SK-N-SH treated with all-trans-retinoic acid at 6 μM for 48 hours (cell line): ENCODE results near the gene CAB39L.

Experiments used
- ATAC-seq: fragments of 200-7000 bp; cut with Tn5 transposase; 3 replicates; pipeline ENCODE4 v1.9.1; 2020; ENCODE audit warnings: mild to moderate bottlenecking, moderate library complexity
- ARNTL ChIP-seq: fragments of 450-650 bp; formaldehyde crosslinking; IDR thresholded peaks from 2 replicates; pipeline ENCODE4 v1.5.0; 2020; ENCODE audit warnings: low read depth, mild to moderate bottlenecking, moderate library complexity, borderline replicate concordance
- BACH2 ChIP-seq: fragments of 250-450 bp; sonication (Bioruptor Pico); IDR thresholded peaks from 2 replicates; pipeline ENCODE4 v1.9.0; 2021; ENCODE audit warnings: mild to moderate bottlenecking, borderline replicate concordance
- ESRRG ChIP-seq: fragments of 250-450 bp; sonication (Bioruptor Pico); IDR thresholded peaks from 2 replicates; pipeline ENCODE4 v1.6.1; 2021; ENCODE audit warnings: mild to moderate bottlenecking
- GLIS3 ChIP-seq: fragments of 250-450 bp; sonication (Bioruptor Pico); IDR thresholded peaks from 2 replicates; pipeline ENCODE4 v1.5.0; 2020; ENCODE audit warnings: mild to moderate bottlenecking, moderate library complexity
- ISL1 ChIP-seq: fragments of 250-450 bp; sonication (Bioruptor Pico); IDR thresholded peaks from 2 replicates; pipeline ENCODE4 v2.1.2; 2022; ENCODE audit warnings: mild to moderate bottlenecking, moderate library complexity
- OSR1 ChIP-seq: fragments of 250-450 bp; sonication (Bioruptor Pico); IDR thresholded peaks from 2 replicates; pipeline ENCODE4 v1.8.0; 2022; ENCODE audit warnings: moderate library complexity, mild to moderate bottlenecking, inconsistent platforms
- PATZ1 ChIP-seq: fragments of 250-450 bp; sonication (Bioruptor Pico); IDR thresholded peaks from 2 replicates; pipeline ENCODE4 v1.8.0; 2020; ENCODE audit warnings: mild to moderate bottlenecking, moderate library complexity, borderline replicate concordance
- PPARA ChIP-seq: fragments of 250-450 bp; sonication (Bioruptor Pico); IDR thresholded peaks from 2 replicates; pipeline ENCODE4 v1.5.0; 2020; ENCODE audit warnings: mild to moderate bottlenecking, borderline replicate concordance
- SNAI2 ChIP-seq: fragments of 250-450 bp; sonication (Bioruptor Pico); IDR thresholded peaks from 2 replicates; pipeline ENCODE4 v1.5.0; 2020; ENCODE audit warnings: mild to moderate bottlenecking, moderate library complexity
- ZC3H10 ChIP-seq: fragments of 250-450 bp; sonication (Bioruptor Pico); IDR thresholded peaks from 2 replicates; pipeline ENCODE4 v1.5.1; 2021; ENCODE audit warnings: mild to moderate bottlenecking, moderate library complexity
- ZFP3 ChIP-seq: fragments of 250-450 bp; sonication (Bioruptor Pico); IDR thresholded peaks from 2 replicates; pipeline ENCODE4 v1.5.0; 2020; ENCODE audit warnings: mild to moderate bottlenecking, moderate library complexity
- ZFP30 ChIP-seq: fragments of 450-650 bp; formaldehyde crosslinking; IDR thresholded peaks from 2 replicates; pipeline ENCODE4 v1.5.0; 2022; ENCODE audit warnings: mild to moderate bottlenecking, moderate library complexity
- ZNF565 ChIP-seq: fragments of 450-650 bp; formaldehyde crosslinking; conservative IDR thresholded peaks from 2 replicates; pipeline ENCODE4 v1.5.0; 2020; ENCODE audit warnings: low read depth, mild to moderate bottlenecking, moderate library complexity
- ZNF70 ChIP-seq: fragments of 450-650 bp; formaldehyde crosslinking; IDR thresholded peaks from 2 replicates; pipeline ENCODE4 v1.5.0; 2020; ENCODE audit warnings: mild to moderate bottlenecking, moderate library complexity
- ZNF8 ChIP-seq: fragments of 450-650 bp; formaldehyde crosslinking; IDR thresholded peaks from 2 replicates; pipeline ENCODE4 v1.5.0; 2020; ENCODE audit warnings: mild to moderate bottlenecking, moderate library complexity
- TF ChIP-seq, protein P1 (sequence below): fragments of 250-450 bp; sonication (Bioruptor Pico); IDR thresholded peaks from 2 replicates; pipeline ENCODE4 v1.5.0; 2020; ENCODE audit warnings: mild to moderate bottlenecking, moderate library complexity
- TF ChIP-seq, protein P2 (sequence below): fragments of 250-450 bp; sonication (Bioruptor Pico); IDR thresholded peaks from 2 replicates; pipeline ENCODE4 v1.8.0; 2021; ENCODE audit warnings: low read depth, mild to moderate bottlenecking, moderate library complexity, borderline replicate concordance

CAB39L gene

DNA sequence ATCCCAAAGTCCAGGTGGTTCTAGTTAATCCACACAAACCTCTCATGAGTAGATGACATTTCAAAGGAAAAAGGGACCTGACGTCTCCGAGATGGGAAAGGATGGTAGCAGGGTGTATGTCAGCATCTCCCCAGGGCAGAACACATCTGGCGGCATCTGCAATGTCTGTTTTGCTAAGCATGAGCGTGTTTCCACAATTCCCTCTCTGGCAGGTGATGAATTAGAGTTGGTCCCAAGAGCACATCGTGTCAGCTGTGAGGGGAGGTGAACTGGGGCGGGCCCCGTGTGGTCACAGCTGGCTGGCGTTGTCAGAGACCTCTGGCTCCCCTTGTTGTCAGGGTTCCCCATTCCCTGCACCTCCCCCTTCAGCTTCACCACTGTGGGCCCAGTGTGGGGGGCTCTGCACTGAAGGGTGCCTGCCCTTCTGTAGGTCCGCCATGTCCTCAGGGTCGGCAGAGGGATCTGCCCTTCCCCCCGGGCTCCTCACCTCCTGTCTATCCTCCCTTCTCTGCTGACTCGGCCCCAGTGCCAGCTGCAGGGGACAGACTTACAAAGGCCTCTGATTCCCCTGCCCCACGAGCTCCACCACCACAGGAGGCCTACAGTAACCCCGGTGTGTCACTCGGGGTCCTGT, 138.0 kb downstream of the CAB39L start:
- TF ChIP-seq GLIS3 (CRISPR knock-in tag) (no peak), ZNF8 (CRISPR knock-in tag) (no peak), ZNF70 (CRISPR knock-in tag) (no peak), ZC3H10 (CRISPR knock-in tag) (no peak)
- TF ChIP-seq, protein P1, sequence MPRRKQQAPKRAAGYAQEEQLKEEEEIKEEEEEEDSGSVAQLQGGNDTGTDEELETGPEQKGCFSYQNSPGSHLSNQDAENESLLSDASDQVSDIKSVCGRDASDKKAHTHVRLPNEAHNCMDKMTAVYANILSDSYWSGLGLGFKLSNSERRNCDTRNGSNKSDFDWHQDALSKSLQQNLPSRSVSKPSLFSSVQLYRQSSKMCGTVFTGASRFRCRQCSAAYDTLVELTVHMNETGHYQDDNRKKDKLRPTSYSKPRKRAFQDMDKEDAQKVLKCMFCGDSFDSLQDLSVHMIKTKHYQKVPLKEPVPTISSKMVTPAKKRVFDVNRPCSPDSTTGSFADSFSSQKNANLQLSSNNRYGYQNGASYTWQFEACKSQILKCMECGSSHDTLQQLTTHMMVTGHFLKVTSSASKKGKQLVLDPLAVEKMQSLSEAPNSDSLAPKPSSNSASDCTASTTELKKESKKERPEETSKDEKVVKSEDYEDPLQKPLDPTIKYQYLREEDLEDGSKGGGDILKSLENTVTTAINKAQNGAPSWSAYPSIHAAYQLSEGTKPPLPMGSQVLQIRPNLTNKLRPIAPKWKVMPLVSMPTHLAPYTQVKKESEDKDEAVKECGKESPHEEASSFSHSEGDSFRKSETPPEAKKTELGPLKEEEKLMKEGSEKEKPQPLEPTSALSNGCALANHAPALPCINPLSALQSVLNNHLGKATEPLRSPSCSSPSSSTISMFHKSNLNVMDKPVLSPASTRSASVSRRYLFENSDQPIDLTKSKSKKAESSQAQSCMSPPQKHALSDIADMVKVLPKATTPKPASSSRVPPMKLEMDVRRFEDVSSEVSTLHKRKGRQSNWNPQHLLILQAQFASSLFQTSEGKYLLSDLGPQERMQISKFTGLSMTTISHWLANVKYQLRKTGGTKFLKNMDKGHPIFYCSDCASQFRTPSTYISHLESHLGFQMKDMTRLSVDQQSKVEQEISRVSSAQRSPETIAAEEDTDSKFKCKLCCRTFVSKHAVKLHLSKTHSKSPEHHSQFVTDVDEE (CRISPR knock-in tag): no peak
- ATAC-seq: no peak

DNA sequence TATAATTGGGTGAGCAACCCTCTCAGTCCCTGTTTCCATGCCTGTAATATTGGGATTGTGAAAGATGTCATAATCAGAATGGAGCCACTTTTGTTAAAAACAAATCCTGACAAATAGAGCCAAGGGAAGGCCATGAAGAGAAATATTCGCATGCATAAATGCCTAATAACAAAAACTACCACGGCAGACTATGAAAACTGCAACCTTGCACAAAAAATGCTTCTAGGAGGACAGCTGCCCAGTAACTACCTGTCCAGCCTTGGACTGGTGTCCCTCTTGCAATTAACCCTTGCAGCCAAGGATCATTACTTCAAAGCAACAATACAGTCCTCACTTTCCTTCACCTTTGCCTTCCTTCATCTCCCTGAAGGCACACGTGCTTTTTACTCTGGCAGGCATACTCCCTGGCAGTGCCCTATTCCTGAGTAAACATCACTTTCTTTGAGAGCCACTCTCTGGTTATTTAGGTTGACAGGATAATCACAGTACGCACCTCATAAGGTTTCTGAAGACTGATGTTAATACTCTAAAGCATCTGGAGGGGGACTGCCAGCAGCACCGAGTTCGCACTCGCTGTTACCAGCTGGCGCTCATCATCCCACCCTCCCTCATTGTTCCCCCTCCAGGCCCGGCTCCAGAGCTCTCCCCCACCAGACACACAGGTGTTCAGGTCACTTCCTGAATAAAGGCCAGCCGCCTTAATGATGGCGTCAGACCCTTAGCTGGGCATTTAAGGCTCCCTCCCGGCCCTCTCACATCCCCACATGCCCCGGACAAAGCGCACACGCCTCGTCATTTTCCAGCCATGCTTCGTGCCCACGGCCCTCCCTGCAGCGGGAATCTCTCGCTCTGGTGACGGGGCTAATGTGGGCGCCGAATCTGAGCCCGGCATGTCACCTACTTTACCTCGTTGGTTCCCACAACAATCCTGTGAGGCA, 138.8 kb downstream of the CAB39L start:
- TF ChIP-seq ESRRG (CRISPR knock-in tag): no peak
- TF ChIP-seq, all 23 proteins: peak for 0

GRCh38 chr13:49304356-49304755, 139.5 kb downstream of the CAB39L start:
- no peak for ATAC-seq
- TF ChIP-seq ZNF565 (CRISPR knock-in tag) (no peak), ISL1 (CRISPR knock-in tag) (no peak), ARNTL (CRISPR knock-in tag) (no peak), BACH2 (no peak), ESRRG (CRISPR knock-in tag) (no peak)
- TF ChIP-seq, protein P2, sequence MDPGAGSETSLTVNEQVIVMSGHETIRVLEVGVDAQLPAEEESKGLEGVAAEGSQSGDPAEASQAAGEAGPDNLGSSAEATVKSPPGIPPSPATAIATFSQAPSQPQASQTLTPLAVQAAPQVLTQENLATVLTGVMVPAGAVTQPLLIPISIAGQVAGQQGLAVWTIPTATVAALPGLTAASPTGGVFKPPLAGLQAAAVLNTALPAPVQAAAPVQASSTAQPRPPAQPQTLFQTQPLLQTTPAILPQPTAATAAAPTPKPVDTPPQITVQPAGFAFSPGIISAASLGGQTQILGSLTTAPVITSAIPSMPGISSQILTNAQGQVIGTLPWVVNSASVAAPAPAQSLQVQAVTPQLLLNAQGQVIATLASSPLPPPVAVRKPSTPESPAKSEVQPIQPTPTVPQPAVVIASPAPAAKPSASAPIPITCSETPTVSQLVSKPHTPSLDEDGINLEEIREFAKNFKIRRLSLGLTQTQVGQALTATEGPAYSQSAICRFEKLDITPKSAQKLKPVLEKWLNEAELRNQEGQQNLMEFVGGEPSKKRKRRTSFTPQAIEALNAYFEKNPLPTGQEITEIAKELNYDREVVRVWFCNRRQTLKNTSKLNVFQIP: no peak
- TF ChIP-seq, all 23 proteins: peak for 0

More for the DNA sequence above, 138.8 kb downstream of the CAB39L start:
- ATAC-seq: no peak

DNA sequence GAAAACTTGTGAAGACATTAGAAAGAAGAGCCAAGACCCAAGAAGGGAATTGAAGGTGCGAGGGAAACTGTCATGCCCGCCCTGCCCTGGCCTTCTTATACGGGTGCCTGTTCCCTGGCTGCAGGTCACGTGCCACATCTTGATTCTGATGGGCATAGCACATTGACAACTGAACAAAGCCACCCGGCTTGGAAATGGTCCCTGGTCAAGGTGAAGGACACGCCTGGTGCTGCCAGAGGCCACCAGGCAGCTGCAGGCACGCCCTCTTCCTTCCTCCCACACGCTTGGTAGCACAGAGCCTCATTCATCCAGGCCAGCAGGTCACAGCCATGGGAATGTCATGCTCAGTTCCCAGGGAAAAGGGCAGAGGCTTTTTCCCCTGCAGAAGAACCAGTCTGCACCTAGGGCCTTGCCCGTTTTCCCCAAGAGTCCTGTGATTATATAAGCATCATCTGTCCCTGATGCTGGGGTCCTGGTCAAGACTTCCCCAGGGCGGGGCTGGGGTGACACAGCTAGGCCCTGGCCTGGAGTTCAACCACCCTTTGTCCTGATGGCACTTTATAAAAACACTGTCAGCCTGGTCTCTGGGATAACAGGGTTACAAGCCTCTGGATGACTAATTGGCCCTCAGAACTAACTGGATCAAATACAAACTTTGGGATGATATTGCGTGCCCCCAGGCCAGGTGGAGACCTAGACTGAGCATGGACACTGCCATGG, 140.2 kb downstream of the CAB39L start:
- TF ChIP-seq BACH2: no peak
- TF ChIP-seq OSR1 (CRISPR knock-in tag): no peak
- TF ChIP-seq, protein P1 (CRISPR knock-in tag): no peak
- ATAC-seq: no peak

GRCh38 chr13:49302817-49303216, 141.0 kb downstream of the CAB39L start:
- no peak for TF ChIP-seq PPARA (CRISPR knock-in tag)
- no peak for TF ChIP-seq SNAI2 (CRISPR knock-in tag)
- no peak for TF ChIP-seq PATZ1
- TF ChIP-seq ZFP3 (CRISPR knock-in tag): no peak
- no peak for TF ChIP-seq ISL1 (CRISPR knock-in tag)
- no peak for TF ChIP-seq GLIS3 (CRISPR knock-in tag)
- no peak for TF ChIP-seq ZNF70 (CRISPR knock-in tag)
- TF ChIP-seq ZFP30 (CRISPR knock-in tag): no peak
- no peak for ATAC-seq
